ENCODE results near the gene NKAIN1.

GRCh38 chr1:31203215-31203614 lies 36.5 kb downstream of the NKAIN1 start:
- no peak for TF ChIP-seq RAD21 (IDR thresholded peaks at IDR 0.05; ENCODE audit: low read depth)
- no peak for TF ChIP-seq USF1 (IDR thresholded peaks at IDR 0.05)
- TF ChIP-seq REST (IDR thresholded peaks at IDR 0.05; ENCODE audit: low read depth), result no peak
- no peak for TF ChIP-seq EGR1 (IDR thresholded peaks at IDR 0.05)
- no peak for TF ChIP-seq FOXM1 (IDR thresholded peaks at IDR 0.05; ENCODE audit: borderline replicate concordance, low read depth)

Measured in Ishikawa (cell line).